Adrenal gland (tissue), 12 donors: Measurements from ENCODE around the gene TUBD1. TPM values are rescaled to one million over a fixed set of nuclear protein-coding genes. Genes with fewer than 3 reads are reported as not detected.

ENCODE experiments used
- DNase-seq, 7 donors: peaks; one replicate each; pipeline ENCODE4 v3.0.0-alpha.2; 2019 to 2020
- H3K27ac ChIP-seq, 5 donors: fragments of 200-600 bp; sonication (generic) in 4 of 5; 1 replicate in 3 of 5; 2 replicates in 2 of 5; pipeline versions ENCODE4 v1.5.1 to v1.8.0; 2016 to 2020; ENCODE audit warnings: mild to moderate bottlenecking in 1 of 5
- H3K27me3 ChIP-seq: fragments of 200-600 bp; 2 replicates; pipeline ENCODE4 v1.8.0; 2021
- H3K36me3 ChIP-seq, 2 donors: fragments of 200-600 bp; replicated peaks in 1 of 2; 1 replicate in 1 of 2; 2 replicates in 1 of 2; pipeline versions ENCODE4 v1.5.1 to v1.8.0; 2018 to 2022
- H3K4me1 ChIP-seq, 2 donors: fragments of 200-600 bp; replicated peaks in 1 of 2; 1 replicate in 1 of 2; 2 replicates in 1 of 2; pipeline versions ENCODE4 v1.5.1 to v1.8.0; 2018 to 2021
- H3K4me3 ChIP-seq, 4 donors: fragments of 200-600 bp; sonication (generic) in 3 of 4; one replicate each; pipeline ENCODE4 v1.5.1; 2016 to 2018
- H3K9me3 ChIP-seq, 3 donors: fragments of 200-600 bp; sonication (generic) in 1 of 3; replicated peaks in 1 of 3; 1 replicate in 2 of 3; 2 replicates in 1 of 3; pipeline versions ENCODE4 v1.5.1 to v1.8.0; 2016 to 2021
- POLR2A ChIP-seq, 2 donors: fragments of 450-650 bp; IDR thresholded peaks; one replicate each; pipeline ENCODE4 v1.6.1; 2017; ENCODE audit warnings: antibody characterized with exemption in 2 of 2, mild to moderate bottlenecking in 2 of 2, moderate library complexity in 1 of 2
- WGBS, 4 donors: extraction: QIAGEN DNeasy Blood & Tissue Kit in 2 of 4; methylation state at CpG; one replicate each; pipeline versions ENCODE4 v1.1.5 to v1.1.7; 2013 to 2017; 5-methylcytosine and 5-hydroxymethylcytosine counted together
- intact Hi-C, 2 donors: fragments of 100-400 bp; cut with DNase I; formaldehyde crosslinking; loops; one replicate each; pipeline versions ENCODE4 v1.14.1 to v1.15.0; 2022 to 2023
- polyA plus RNA-seq, 3 donors: library from polyadenylated mRNA; stranded (reverse); fragments of 200-250 nt in 2 of 3; fragments of 350-450 nt in 1 of 3; fragmentation: Illumina TruSeq in 1 of 3; extraction: RNeasy Lipid Tissue Mini Kit (QIAGEN cat#74804) in 1 of 3; gene quantifications; one replicate each; pipeline ENCODE4 v1.2.3, GENCODE V29; 2013 to 2014
- total RNA-seq, 9 donors: library from RNA; depleted of rRNA in 4 of 9; stranded (reverse); fragments of >200 nt in 4 of 9; fragments of 120-200 nt in 1 of 9; fragmentation: NEBNext Ultra II Directional in 1 of 9; extraction: Animal tissue kit (Norgen Biotek cat#: 25700) in 1 of 9; gene quantifications; one replicate each; pipeline versions ENCODE4 v1.1.0 to v1.2.4, GENCODE V29; 2013 to 2023
- TF ChIP-seq, protein P1 (sequence below), 6 experiments: fragments of 450-650 bp in 4 of 6; fragments of 200-600 bp in 2 of 6; sonication (generic) in 1 of 6; IDR thresholded peaks; 1 replicate in 5 of 6; 2 replicates in 1 of 6; pipeline versions ENCODE4 v1.5.1 to v1.8.0; 2016 to 2021; ENCODE audit warnings: antibody characterized with exemption in 6 of 6, mild to moderate bottlenecking in 2 of 6, moderate library complexity in 1 of 6
- donor health status: healthy with polysubstance abuse.
- donor health status: Bipolar disorder and iron deficiency.
- donor health status: DM: yes; HTN: yes; CAD: no.
- donor health status: DM: no; HTN: no; CAD: no.
- donor health status: DM: no; HTN: no; CAD: no.
- donor health status: DM: yes; HTN: yes; CAD: no.

TUBD1 gene
- total and polyA plus RNA-seq, 12 donors = 3.1 to 14.1 (median 7.6) TPM

DNA sequence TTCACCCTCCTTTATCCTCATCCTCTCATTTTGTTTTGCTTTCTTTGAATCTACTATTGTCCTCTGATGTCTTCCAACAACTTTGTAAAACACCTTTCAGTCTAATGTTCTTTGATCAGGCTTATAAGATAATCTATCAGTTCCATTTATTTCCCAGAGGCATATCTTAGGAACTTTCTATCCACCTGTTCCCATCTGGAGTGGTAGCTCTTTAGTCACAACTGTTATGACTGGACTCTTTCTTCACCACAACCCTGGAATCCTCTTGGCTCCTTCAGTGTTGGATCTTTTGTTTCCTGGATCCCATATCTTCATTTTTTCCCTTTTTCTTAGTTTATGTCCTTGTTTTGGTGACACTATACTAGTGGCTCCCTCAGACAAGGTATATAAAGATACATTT lies 23.7 kb upstream of the TUBD1 start:
- H3K4me1 ChIP-seq = peaks cover 0 to 6% of the 10 kb centered on the region in 2 donors
- H3K4me3 ChIP-seq = no peak overlapping the region
- H3K9me3 ChIP-seq = no peaks in the 10 kb centered on the region
- no peak overlapping the region for H3K27ac ChIP-seq
- H3K36me3 ChIP-seq = peaks cover 0 to 74% of the 10 kb centered on the region in 2 donors
- intact Hi-C loops = no loop called here
- DNase-seq = no peak
- H3K27me3 ChIP-seq = no peaks in the 10 kb centered on the region
- no peak for TF ChIP-seq POLR2A (IDR thresholded peaks at IDR 0.05)
- TF ChIP-seq, protein P1, sequence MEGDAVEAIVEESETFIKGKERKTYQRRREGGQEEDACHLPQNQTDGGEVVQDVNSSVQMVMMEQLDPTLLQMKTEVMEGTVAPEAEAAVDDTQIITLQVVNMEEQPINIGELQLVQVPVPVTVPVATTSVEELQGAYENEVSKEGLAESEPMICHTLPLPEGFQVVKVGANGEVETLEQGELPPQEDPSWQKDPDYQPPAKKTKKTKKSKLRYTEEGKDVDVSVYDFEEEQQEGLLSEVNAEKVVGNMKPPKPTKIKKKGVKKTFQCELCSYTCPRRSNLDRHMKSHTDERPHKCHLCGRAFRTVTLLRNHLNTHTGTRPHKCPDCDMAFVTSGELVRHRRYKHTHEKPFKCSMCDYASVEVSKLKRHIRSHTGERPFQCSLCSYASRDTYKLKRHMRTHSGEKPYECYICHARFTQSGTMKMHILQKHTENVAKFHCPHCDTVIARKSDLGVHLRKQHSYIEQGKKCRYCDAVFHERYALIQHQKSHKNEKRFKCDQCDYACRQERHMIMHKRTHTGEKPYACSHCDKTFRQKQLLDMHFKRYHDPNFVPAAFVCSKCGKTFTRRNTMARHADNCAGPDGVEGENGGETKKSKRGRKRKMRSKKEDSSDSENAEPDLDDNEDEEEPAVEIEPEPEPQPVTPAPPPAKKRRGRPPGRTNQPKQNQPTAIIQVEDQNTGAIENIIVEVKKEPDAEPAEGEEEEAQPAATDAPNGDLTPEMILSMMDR (IDR thresholded peaks at IDR 0.05) = no peak

DNA sequence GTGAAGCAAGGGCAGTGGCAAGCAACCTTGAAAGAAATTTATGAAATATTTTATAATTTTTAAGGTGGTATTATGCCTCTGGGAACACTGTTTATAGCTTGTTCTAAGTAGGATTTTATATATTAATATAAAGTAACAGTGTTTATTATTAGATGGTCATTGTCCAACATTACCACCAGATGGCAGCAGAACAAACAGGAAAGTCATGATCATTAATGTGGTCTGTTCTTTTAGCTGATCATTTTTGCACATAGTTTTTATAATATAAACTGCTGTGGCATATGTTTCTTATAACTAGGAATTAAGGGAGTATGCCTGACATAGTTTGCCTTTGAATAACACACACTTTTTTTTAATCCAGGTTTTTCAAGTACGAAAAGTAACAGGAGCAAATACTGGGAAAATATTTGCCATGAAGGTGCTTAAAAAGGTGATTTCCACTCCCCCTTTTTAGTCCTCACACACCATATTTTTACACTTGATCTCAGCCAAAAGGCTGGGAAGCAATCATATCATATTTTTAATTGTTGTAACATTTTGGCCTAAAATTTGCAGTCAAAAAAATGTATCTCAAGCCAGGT lies 21.6 kb upstream of the TUBD1 start:
- H3K27me3 ChIP-seq = no peaks in the 10 kb centered on the region
- H3K9me3 ChIP-seq = no peaks in the 10 kb centered on the region
- H3K27ac ChIP-seq = no peak overlapping the region
- H3K4me3 ChIP-seq = no peak overlapping the region
- TF ChIP-seq, protein P1 (IDR thresholded peaks at IDR 0.05) = peak; percentile 50 to 76 (median 62)
- TF ChIP-seq POLR2A (IDR thresholded peaks at IDR 0.05) = no peak
- DNase-seq = no peak
- H3K36me3 ChIP-seq = peaks cover 0 to 56% of the 10 kb centered on the region in 2 donors
- H3K4me1 ChIP-seq = peaks cover 0 to 6% of the 10 kb centered on the region in 2 donors
- WGBS, 4 donors = 66 to 72% (median 68%) methylated on average over 1 of the region's 1 CpG
- intact Hi-C loops = no loop called here

DNA sequence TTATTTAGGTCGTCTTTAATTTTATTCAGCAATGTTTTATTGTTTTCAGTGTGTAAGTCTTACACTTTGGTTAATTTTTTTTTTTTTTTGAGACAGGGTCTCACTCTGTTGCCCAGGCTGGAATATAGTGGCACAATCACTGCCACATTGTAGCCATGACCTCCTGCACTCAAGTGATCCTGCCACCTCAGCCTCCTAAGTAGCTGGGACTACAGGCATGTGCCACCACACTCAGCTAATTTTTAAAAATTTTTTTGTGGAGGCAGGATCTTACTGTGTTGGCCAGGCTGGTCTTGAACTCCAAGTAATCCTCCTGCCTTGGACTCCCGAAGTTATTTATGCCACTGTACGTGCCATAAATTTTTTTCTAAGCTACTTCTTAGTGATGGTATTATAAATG lies 14.7 kb upstream of the TUBD1 start:
- 85 to 95% (median 90%) methylated on average over 3 of the region's 3 CpGs for WGBS, 4 donors
- Histone ChIP-seq H3K36me3 (peaks cover 0 to 5% of the 10 kb centered on the region in 2 donors), H3K27me3 (no peaks in the 10 kb centered on the region), H3K4me1 (peaks cover 0 to 4% of the 10 kb centered on the region in 2 donors), H3K4me3 (no peak overlapping the region), H3K27ac (no peak overlapping the region), H3K9me3 (no peaks in the 10 kb centered on the region)
- no peak for DNase-seq
- TF ChIP-seq POLR2A (IDR thresholded peaks at IDR 0.05) = no peak
- TF ChIP-seq, protein P1 (IDR thresholded peaks at IDR 0.05) = no peak
- intact Hi-C loops = no loop called here

DNA sequence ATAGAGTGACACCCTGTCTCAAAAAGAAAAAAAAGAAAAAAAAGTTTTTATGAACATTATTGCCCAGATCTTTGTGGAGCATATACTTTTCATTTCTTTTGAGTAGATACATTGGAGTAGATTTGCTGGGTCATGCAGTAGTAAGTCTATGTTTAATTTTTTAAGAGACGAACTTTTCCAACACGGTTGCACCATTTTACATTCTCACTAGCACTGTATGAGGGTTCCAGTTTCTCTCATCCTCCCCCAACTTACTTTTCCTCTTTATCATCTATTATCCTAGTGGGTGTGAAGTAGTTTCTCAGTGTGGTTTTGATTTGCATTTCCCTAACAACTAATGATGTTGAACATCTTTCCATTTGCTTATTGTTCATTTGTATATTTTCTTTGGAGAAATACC lies 10.7 kb upstream of the TUBD1 start:
- DNase-seq = no peak

More for the DNA sequence above, 10.7 kb upstream of the TUBD1 start:
- Histone ChIP-seq H3K4me3 (no peak overlapping the region), H3K4me1 (peaks cover 0 to 4% of the 10 kb centered on the region in 2 donors), H3K9me3 (no peaks in the 10 kb centered on the region), H3K27ac (no peak overlapping the region), H3K27me3 (no peaks in the 10 kb centered on the region), H3K36me3 (no peaks in the 10 kb centered on the region)
- 82 to 92% (median 87%) methylated on average over 2 of the region's 2 CpGs for WGBS, 4 donors
- TF ChIP-seq, protein P1 (IDR thresholded peaks at IDR 0.05) = no peak
- TF ChIP-seq POLR2A (IDR thresholded peaks at IDR 0.05) = no peak
- intact Hi-C loops = no loop called here
